Lower lobe of right lung (tissue), 2 donors: Measurements from ENCODE around the gene CORO2B. TPM values are rescaled to one million over a fixed set of nuclear protein-coding genes. Genes with fewer than 3 reads are reported as not detected.

Experiments
- ATAC-seq, 2 donors: fragments of 200-7000 bp; cut with Tn5 transposase; one replicate each; pipeline ENCODE4 v1.9.1; 2020 to 2022; ENCODE audit warnings: mild to moderate bottlenecking in 2 of 2, moderate library complexity in 2 of 2
- DNase-seq: peaks from one replicate; pipeline ENCODE4 v3.0.0-alpha.2; 2020
- H3K27ac ChIP-seq: fragments of 200-600 bp; one replicate; pipeline ENCODE4 v1.8.0; 2022
- H3K27me3 ChIP-seq: fragments of 200-600 bp; one replicate; pipeline ENCODE4 v1.8.0; 2022; ENCODE audit warnings: low read depth
- H3K36me3 ChIP-seq: fragments of 200-600 bp; one replicate; pipeline ENCODE4 v1.8.0; 2022; ENCODE audit warnings: mild to moderate bottlenecking
- H3K4me1 ChIP-seq: fragments of 200-600 bp; one replicate; pipeline ENCODE4 v1.8.0; 2022
- H3K4me3 ChIP-seq: fragments of 200-600 bp; one replicate; pipeline ENCODE4 v1.8.0; 2022; ENCODE audit warnings: mild to moderate bottlenecking
- H3K9me3 ChIP-seq: fragments of 200-600 bp; one replicate; pipeline ENCODE4 v1.8.0; 2022
- intact Hi-C: fragments of 100-400 bp; cut with DNase I; formaldehyde crosslinking; loops from one replicate; pipeline ENCODE4 v1.11.0; 2022
- total RNA-seq: library from RNA; stranded (reverse); fragmentation: NEBNext Ultra II Directional; extraction: Animal tissue kit (Norgen Biotek cat#: 25700); gene quantifications from one replicate; pipeline ENCODE4 v1.2.1, GENCODE V29; 2021
- TF ChIP-seq, protein P1 (sequence below): fragments of 200-600 bp; IDR thresholded peaks from one replicate; pipeline ENCODE4 v1.8.0; 2022; ENCODE audit warnings: antibody characterized with exemption, mild to moderate bottlenecking
- donor health status: DM: no; HTN: yes; CAD: no; lungs with severe emphysema.

CORO2B gene
- total RNA-seq, 1 donor from 2014 or later = 6.8 TPM

DNA sequence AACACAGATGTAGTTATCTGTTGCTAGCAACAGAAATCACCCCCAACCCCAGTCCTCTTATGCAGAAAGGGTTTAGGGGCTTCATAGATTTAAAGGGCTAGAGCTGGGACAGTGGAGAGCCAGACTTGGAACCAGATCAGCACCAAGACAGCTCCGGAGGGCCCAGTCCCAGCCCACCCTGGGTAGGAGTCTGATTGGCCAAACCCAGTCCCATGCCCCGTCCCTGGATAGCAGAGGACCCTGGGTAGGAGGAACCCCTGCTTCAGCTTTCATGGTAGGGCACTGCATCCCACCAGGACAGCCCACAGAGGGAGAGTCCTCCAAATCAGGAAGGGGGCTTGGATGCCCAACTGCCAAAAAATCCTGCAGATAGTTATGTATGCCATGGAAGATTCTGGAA is 103.0 kb downstream of the CORO2B start:
- Histone ChIP-seq H3K4me1 (no peaks in the 10 kb centered on the region), H3K4me3 (no peak overlapping the region), H3K27me3 (no peaks in the 10 kb centered on the region), H3K27ac (no peak overlapping the region), H3K36me3 (no peaks in the 10 kb centered on the region), H3K9me3 (no peaks in the 10 kb centered on the region)
- TF ChIP-seq, protein P1, sequence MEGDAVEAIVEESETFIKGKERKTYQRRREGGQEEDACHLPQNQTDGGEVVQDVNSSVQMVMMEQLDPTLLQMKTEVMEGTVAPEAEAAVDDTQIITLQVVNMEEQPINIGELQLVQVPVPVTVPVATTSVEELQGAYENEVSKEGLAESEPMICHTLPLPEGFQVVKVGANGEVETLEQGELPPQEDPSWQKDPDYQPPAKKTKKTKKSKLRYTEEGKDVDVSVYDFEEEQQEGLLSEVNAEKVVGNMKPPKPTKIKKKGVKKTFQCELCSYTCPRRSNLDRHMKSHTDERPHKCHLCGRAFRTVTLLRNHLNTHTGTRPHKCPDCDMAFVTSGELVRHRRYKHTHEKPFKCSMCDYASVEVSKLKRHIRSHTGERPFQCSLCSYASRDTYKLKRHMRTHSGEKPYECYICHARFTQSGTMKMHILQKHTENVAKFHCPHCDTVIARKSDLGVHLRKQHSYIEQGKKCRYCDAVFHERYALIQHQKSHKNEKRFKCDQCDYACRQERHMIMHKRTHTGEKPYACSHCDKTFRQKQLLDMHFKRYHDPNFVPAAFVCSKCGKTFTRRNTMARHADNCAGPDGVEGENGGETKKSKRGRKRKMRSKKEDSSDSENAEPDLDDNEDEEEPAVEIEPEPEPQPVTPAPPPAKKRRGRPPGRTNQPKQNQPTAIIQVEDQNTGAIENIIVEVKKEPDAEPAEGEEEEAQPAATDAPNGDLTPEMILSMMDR = no peak
- intact Hi-C loops = no loop called here
- ATAC-seq (no peak), DNase-seq (no peak)

DNA sequence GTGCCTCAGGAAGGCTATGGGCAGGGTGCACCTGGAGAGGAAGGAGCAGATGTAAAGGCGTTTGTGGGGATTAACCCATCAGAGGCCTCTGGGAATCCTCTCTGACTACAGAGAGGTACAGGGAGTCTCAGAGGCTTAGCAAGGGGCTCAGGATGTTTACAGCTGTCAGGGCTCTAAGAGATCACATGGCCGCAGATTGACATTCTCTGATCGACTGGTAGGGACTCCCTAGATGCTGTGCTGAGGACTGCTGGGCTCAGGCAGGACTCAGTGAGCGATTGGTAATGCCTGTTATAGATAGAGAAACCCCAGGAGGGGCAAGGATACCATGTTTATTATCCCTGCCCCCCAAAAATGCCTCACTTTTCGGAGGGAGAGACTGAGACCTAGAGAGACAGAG is 103.5 kb downstream of the CORO2B start:
- TF ChIP-seq, protein P1 = no peak
- no peak for ATAC-seq
- Histone ChIP-seq H3K36me3 (no peaks in the 10 kb centered on the region), H3K4me3 (no peak overlapping the region), H3K9me3 (no peaks in the 10 kb centered on the region), H3K27ac (no peak overlapping the region), H3K4me1 (no peaks in the 10 kb centered on the region), H3K27me3 (no peaks in the 10 kb centered on the region)
- DNase-seq = no peak
- intact Hi-C loops = no loop called here

DNA sequence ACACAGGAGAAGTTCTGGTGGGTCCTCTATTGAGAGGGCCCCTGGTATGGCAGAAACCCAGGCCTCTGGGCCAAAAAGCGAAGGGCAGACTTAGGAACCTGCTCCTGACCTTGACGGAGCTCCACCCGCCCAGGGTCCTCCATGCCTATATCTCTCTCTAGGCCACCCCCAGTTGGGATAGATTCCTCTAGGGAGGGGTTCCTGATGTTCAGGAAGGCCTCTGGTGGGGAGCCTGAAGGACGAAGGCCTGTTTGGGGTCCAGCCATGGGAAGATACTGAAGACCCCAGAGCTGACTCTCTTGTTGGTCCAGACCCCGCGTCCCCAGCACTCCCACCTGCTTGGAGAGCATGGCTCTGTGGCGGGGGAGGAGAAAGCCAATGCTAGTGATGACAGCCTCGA is 104.2 kb downstream of the CORO2B start:
- intact Hi-C loops = no loop called here
- Histone ChIP-seq H3K4me1 (no peaks in the 10 kb centered on the region), H3K9me3 (no peaks in the 10 kb centered on the region), H3K27ac (no peak overlapping the region), H3K36me3 (no peaks in the 10 kb centered on the region), H3K4me3 (no peak overlapping the region), H3K27me3 (no peaks in the 10 kb centered on the region)
- DNase-seq (no peak), ATAC-seq (no peak)
- TF ChIP-seq, protein P1 = no peak

DNA sequence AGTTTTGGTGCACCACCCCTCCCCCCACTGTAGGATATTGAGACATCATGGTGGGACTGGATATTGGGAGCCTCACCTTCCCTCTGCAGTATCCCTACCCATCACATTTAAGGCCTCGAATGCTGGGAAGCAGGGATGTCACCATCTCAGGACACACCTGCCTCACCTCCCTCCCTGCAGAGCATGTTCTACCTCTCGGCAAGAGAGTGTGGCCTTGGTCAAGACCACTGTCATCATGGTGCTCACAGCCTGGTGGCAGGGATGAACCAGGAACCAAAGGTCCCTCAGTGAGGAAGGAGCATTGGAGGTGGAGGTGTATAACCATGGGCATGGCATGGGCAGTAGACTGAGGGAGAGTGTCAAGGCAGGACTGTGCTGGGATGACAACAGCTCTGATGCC is 104.8 kb downstream of the CORO2B start:
- intact Hi-C loops = no loop called here
- DNase-seq (no peak), ATAC-seq (no peak)
- Histone ChIP-seq H3K27me3 (no peaks in the 10 kb centered on the region), H3K4me3 (no peak overlapping the region), H3K9me3 (no peaks in the 10 kb centered on the region), H3K36me3 (no peaks in the 10 kb centered on the region), H3K27ac (no peak overlapping the region), H3K4me1 (no peaks in the 10 kb centered on the region)
- TF ChIP-seq, protein P1 = no peak

DNA sequence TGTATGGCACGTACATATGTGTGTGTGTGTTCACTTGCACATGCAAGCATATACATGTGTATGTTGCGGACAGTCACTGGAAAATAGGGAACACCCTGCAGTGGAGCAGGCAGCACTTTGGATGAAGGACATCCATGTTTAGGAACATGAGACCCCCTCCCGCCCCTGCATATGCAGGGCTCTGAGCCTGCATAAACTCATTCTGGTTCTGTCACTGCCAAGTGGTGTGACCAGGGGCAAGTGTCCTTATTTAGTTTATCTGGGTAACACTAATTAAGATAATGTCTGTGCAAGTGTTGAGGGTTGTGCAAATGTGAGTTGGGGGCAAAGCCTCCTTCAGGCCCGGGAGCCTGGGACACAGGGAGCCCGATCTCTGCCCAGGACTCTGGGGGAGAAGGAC is 105.7 kb downstream of the CORO2B start:
- Histone ChIP-seq H3K4me1 (no peaks in the 10 kb centered on the region), H3K9me3 (no peaks in the 10 kb centered on the region), H3K27me3 (no peaks in the 10 kb centered on the region), H3K4me3 (no peak overlapping the region), H3K36me3 (no peaks in the 10 kb centered on the region), H3K27ac (no peak overlapping the region)
- TF ChIP-seq, protein P1 = no peak
- ATAC-seq (no peak), DNase-seq (no peak)
- intact Hi-C loops = no loop called here
